Measurements from ENCODE around the gene UNC13C.

DNA sequence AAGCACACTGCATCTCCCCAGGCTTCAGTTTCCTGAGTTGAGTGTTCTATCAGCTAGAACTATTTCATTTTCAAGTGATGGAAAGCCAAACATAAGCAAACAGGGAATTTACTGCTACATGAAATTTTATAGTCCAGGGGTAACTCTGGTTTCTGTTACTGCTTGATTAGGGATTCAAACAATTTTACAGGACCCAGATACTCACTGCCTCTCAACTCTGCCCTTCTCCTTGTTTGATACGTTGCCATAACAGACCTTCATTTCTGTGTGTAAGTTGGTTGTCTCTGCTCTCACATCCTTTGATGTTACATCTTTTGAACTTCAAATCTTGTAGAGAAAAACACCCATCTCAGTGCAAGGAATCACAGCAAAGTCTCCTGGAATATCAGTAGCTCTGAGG lies 572.7 kb downstream of the UNC13C start:
- TF ChIP-seq GATA2 (IDR thresholded peaks at IDR 0.05; ENCODE audit: low read depth, low read length): no peak
- no peak for TF ChIP-seq GATA3 (IDR thresholded peaks at IDR 0.05; ENCODE audit: low read depth, low read length)

Measured in SH-SY5Y (cell line).